GM19397 (cell line): ENCODE results near the gene MFSD11.
"Not testable (repeated sequence)": the region's sequence is repeated elsewhere in the genome, so short reads cannot be mapped to it uniquely, and the experiment has no call there.

Source experiments
- ATAC-seq: cut with Tn5 transposase; IDR thresholded peaks from one replicate; pipeline ENCODE4 v1.9.1; 2021; ENCODE audit warnings: mild to moderate bottlenecking, moderate library complexity; ENCODE audit not compliant: unreplicated experiment

The MFSD11 gene

GRCh38 chr17:76792348-76792747 lies 54.4 kb downstream of the MFSD11 start:
- no peak for ATAC-seq

DNA sequence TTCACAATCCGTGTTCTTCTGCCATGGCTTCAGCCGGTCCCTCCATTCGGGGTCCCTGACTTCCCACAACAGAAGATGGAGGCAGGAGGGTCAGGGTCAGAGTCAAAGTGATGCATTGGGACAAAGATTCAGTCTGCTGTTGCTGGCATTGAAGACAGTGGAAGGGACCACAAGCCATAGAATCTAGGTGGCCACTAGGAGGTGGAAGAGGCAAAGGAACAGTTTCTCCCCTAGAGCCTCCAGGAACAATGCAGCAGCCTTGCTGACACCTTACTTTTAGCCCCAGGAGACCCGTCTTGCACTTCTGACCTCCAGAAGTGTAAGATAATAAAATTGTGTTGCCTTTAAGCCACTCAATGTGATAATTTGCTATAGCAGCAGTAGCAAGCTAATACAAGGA lies 55.9 kb downstream of the MFSD11 start:
- no peak for ATAC-seq

DNA sequence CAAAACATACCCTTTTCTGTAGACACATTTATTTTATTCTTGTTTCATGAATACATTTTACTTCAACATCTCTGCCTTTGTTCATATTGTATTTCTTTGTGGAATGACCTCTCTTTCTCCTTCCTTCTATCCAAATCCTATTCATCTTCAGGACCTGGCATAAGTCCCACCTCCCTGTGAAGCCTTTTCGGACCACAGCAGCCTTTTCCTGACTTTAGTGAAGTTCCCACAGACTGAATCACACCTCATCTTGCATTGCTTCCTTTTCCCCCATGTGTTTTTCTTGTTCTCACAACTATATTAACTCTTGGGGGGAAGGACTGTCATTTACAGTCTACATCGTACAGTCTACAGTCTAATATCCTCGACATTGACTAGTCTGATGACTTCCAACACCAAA lies 58.2 kb downstream of the MFSD11 start:
- ATAC-seq, result no peak

DNA sequence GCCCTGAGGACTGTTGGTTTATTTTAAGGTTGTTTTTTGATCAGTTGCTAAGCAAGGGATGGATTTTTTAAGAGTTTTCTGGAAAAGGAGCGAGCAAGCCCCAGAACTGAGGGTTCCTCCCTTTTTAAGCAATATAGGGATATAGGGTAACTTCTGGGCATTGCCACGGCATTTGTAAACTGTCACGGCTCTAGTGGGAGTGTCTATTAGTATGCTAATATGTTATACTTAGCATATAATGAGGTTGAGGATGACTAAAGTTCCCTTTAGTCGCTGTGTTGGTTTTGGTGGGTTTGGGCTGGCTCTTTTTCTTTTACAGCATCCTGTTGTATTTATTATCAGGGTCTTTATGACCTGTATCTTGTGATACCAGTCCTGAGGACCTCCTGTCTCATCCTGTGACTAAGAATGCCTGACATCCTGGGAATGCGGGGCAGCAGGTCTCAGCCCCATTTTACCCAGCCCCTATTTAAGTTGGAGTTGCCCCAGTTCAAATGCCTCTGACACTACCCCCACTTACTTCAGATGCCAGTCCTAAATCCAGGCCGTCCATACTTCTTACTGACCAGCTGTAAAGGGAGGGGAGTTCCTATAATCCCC lies 59.4 kb downstream of the MFSD11 start:
- no peak for ATAC-seq

DNA sequence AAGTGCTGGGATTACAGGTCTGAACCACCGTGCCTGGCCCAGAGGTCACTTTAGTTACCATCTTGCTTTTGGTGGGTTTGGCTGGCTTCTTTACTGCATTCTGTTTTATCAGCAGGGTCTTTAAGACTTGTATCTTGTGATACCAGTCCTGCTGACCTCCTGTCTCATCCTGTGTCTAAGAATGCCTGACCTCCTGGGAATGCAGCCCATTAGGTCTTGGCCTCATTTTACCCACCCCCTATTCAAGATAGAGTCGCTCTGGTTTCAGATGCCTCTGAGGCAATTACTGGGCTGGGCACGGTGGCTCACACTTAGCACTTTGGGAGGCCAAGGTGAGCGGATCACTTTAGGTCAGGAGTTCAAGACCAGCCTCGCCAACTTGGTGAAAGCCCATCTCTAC lies 63.8 kb downstream of the MFSD11 start:
- no peak for ATAC-seq

GRCh38 chr17:76805319-76805718 lies 67.4 kb downstream of the MFSD11 start:
- no peak for ATAC-seq

- not testable (repeated sequence) for ATAC-seq
These were observed 68.2 kb downstream of the MFSD11 start for GRCh38 chr17:76806151-76806550.

DNA sequence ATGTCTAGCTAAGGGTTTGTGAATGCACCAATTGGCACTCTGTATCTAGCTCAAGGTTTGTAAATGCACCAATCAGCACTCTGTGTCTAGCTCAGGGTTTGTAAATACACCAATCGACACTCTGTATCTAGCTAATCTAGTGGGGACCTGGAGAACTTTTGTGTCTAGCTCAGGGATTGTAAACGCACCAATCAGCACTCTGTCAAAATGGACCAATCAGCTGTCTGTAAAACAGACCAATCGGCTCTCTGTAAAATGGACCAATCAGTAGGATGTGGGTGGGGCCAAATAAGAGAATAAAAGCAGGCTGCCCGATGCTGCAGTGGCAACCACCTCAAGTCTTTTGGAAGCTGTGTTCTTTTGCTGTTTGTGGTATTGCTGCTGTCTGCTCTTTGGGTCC lies 68.8 kb downstream of the MFSD11 start:
- not testable (repeated sequence) for ATAC-seq

GRCh38 chr17:76808326-76808725 lies 70.4 kb downstream of the MFSD11 start:
- ATAC-seq, result no peak

DNA sequence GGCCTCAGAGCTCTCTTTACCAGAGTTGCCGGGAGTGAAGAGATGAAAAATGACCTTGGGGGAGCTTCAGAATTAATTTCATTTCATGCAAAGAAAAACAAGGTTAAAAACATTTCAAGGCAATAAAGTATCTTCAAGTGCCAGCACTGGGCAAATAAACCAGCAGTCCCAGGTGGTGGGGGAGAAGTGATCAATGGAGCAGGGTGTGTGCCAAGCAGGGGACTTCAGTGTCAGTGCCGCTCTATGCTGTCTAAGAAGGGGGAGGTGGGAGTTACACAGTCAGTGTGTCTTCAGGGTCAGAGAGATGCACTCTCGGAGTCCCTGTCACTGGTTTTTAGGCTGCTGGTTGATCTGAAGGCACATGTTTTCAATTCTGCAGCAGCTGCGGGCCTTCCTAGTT lies 73.0 kb downstream of the MFSD11 start:
- no peak for ATAC-seq

DNA sequence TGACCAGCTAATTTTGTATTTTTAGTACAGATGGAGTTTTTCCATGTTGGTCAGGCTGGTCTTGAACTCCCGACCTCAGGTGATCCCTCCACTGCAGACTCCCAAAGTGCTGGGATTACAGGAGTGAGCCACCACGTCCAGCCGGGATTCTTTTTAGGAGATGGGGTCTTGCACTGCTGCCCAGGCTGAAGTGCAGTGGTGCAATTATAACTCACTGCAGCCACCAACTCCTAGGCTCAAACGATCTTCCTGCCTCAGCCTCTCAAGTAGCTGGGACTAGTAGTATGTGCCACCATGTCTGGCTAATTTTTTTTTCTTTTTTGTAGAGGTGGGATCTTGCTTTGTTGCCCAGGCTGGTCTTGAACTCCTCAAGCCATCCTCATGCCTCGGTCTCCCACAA lies 73.9 kb downstream of the MFSD11 start:
- ATAC-seq, result no peak

GRCh38 chr17:76812263-76812662 lies 74.3 kb downstream of the MFSD11 start:
- ATAC-seq, result no peak

GRCh38 chr17:76812968-76813367 lies 75.0 kb downstream of the MFSD11 start:
- no peak for ATAC-seq

- ATAC-seq, result not testable (repeated sequence)
These were observed 78.1 kb downstream of the MFSD11 start for GRCh38 chr17:76815907-76816589.

GRCh38 chr17:76816590-76817135 lies 78.7 kb downstream of the MFSD11 start:
- ATAC-seq, result no peak

GRCh38 chr17:76820039-76820438 lies 82.1 kb downstream of the MFSD11 start:
- no peak for ATAC-seq

GRCh38 chr17:76820561-76820960 lies 82.6 kb downstream of the MFSD11 start:
- no peak for ATAC-seq

- ATAC-seq, result no peak
These were observed 84.4 kb downstream of the MFSD11 start for GRCh38 chr17:76822184-76822778.

GRCh38 chr17:76824093-76824492 lies 86.2 kb downstream of the MFSD11 start:
- no peak for ATAC-seq

DNA sequence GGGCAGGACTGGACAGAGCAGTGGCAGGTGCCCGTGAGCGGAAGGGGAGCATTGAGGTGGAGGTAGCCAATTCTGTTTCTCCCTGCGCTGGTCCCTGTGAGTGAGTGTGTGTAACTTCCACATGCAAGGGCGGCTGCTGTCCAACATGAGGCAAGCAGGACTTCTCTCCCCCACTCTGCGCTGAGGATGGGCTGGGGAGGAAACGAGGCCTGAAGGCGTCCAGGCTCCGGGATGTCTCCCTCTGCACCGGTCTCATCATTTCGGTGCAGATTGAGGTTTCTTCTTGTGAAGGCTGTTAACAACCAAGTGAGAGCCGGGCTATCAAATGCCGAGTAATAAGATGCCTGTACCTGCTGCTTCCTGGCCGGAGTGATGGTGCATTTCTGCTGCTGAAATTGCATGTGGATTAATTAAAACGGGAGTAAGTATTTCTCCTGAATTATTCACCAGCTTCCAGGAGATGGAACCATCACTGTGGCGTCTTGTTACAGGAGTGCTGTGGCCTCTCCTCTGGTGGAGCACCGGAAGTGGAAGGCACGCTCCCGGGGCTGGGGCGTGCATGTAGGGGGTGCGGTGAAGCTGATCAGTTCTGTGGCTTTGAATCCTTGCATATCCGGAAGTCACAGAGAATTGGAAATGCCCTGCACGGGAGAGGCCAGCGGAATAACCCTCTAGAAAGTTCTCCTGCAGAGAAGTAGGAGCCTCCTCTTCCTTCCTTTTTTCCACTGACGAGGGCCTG lies 88.6 kb downstream of the MFSD11 start:
- no peak for ATAC-seq

DNA sequence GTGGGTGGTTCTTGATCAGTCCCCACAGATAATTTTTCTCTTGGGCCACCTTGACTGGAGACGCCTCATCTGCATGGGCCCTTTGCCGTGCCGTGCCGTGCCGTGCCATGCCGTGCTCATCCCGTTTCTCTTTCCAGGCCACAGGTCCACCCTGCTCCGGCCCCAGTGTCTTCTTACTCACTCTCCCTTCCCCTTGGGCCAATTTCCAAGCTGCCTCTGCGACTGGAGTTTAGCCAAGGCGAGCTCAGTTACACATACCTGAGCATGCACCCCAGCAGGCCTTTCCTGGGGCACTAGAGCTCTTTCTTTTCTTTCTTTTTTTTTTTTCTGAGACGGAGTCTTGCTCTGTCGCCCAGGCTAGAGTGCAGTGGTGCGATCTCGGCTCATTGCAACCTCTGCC lies 89.8 kb downstream of the MFSD11 start:
- ATAC-seq, result no peak
